Lower leg skin (tissue), 3 donors: Measurements from ENCODE around the gene SLC30A9.

ENCODE experiments used
- CTCF ChIP-seq, 3 donors: fragments of 450-650 bp; IDR thresholded peaks; one replicate each; pipeline ENCODE4 v1.5.1; 2016; ENCODE audit warnings: antibody characterized with exemption in 3 of 3, mild to moderate bottlenecking in 3 of 3, moderate library complexity in 2 of 3
- POLR2A ChIP-seq, 2 donors: fragments of 450-650 bp; IDR thresholded peaks; one replicate each; pipeline ENCODE4 v1.6.1; 2016 to 2017; ENCODE audit warnings: antibody characterized with exemption in 2 of 2, mild to moderate bottlenecking in 1 of 2, moderate library complexity in 1 of 2

- no peak for TF ChIP-seq POLR2A (IDR thresholded peaks at IDR 0.05)
- no peak for TF ChIP-seq CTCF (IDR thresholded peaks at IDR 0.05)
These were observed 28.1 kb downstream of the SLC30A9 start for GRCh38 chr4:42018451-42018850.
